WI38 (cell line): Measurements from ENCODE around the gene SHF.

Experiments used
- H3K4me3 ChIP-seq: 2 replicates; pipeline ENCODE4 v1.5.1; 2011; ENCODE audit warnings: low read depth, mild to moderate bottlenecking, control low read depth, low read length
- CTCF ChIP-seq: IDR thresholded peaks from 2 replicates; pipeline ENCODE4 v1.5.1; 2012; ENCODE audit warnings: low read depth, mild to moderate bottlenecking, control low read depth, low read length

SHF gene

GRCh38 chr15:45179221-45179985, 8.4 kb downstream of the SHF start:
- H3K4me3 ChIP-seq = no peak overlapping the region
- peak; percentile 50; the same call in 1 of the 2 replicates for TF ChIP-seq CTCF

GRCh38 chr15:45177285-45177684, 10.5 kb downstream of the SHF start:
- H3K4me3 ChIP-seq = no peak overlapping the region
- TF ChIP-seq CTCF = no peak

GRCh38 chr15:45174577-45174976, 13.2 kb downstream of the SHF start:
- TF ChIP-seq CTCF = no peak

GRCh38 chr15:45174069-45174468, 13.7 kb downstream of the SHF start:
- TF ChIP-seq CTCF = no peak
- H3K4me3 ChIP-seq = no peak overlapping the region

More at GRCh38 chr15:45174577-45174976, 13.2 kb downstream of the SHF start:
- H3K4me3 ChIP-seq = no peak overlapping the region

- H3K4me3 ChIP-seq = no peak overlapping the region
- no peak for TF ChIP-seq CTCF
These were observed 15.9 kb downstream of the SHF start for GRCh38 chr15:45171912-45172311.

GRCh38 chr15:45169608-45170480, 17.9 kb downstream of the SHF start:
- H3K4me3 ChIP-seq = no peak overlapping the region
- TF ChIP-seq CTCF = no peak
